Stimulated activated CD8-positive, alpha-beta memory T cell treated with anti-CD3 and anti-CD28 coated beads, Interleukin-15, amount 100 ng/mL, for 1 hour (primary cell): Measurements from ENCODE around the gene ERGIC1.
"Not testable (repeated sequence)": the region's sequence is repeated elsewhere in the genome, so short reads cannot be mapped to it uniquely, and the experiment has no call there.

Experiments used
- DNase-seq: peaks from one replicate; pipeline ENCODE4 v3.0.0-alpha.2; 2020; ENCODE audit warnings: low read depth

ERGIC1 gene

DNA sequence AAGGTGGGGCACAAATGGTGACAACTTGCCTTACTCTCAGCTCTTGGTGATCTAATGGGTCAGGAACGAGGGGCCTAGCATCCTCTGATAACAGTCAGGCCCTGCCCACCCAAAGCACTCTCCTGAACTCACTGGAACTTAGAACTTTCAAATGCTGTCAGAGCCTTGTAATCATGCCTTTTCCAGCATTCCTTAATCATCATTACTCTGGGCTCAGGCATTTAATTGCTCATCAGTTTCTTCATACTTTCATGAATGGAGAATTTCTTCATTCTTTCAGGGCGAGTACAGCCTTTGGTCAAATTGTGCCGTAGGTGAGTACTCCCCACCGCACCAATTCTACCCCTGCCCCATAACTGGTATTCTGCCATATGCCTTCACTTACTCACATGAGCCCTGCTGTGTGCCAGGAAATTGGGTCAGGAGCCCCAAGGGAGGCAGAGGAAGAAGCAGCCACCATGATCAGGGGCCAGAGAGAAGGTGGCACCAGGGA, 32.8 kb upstream of the ERGIC1 start:
- no peak for DNase-seq

DNA sequence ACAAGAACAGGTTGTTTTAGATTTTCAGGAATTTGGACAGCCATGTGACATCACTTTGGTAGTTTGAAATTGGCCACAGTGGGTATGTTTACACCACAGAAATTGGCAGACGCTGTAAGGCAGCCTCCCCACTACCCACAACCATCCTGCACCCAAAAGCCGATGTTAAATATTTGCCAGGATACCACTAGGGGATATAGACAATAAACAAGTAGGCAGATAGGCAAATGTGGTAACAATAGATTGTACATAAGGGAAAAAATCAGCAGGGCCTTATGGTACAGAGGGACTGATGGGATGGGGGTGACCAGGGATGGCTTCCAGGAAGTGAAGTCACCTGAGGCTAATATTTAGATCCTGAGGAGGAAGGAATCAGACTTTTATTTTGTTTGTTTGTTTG, 31.9 kb upstream of the ERGIC1 start:
- DNase-seq, result no peak

DNA sequence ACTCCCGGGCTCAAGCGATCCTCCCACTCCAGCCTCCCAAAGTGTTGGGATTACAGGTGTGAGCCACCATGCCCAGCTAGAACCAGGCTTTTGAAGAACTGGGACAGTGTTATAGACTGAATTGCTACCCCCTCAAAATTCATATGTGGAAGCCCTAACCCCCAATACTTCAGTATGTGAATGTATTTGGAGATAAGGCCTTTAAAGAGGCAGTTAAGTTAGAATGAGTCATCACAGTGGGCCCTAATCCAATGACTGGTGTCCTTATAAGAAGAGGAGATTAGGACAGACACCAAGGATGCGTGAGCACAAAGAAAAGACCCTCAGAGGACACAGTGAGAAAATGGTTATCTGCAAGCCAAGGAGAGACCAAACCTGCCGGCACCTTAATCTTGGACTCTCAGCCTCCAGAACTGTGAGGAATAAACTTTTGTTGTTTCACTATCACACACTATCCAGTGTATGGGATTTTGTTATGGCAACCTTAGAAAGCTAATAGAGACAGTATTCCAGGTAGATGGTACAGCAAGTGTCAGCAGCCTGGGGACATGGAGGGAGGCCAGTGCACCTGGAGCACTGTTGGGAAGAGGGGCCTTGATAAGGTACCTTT, 31.4 kb upstream of the ERGIC1 start:
- no peak for DNase-seq

- DNase-seq, result no peak
Observed at GRCh38 chr5:172805018-172805683, 28.9 kb upstream of the ERGIC1 start.

DNA sequence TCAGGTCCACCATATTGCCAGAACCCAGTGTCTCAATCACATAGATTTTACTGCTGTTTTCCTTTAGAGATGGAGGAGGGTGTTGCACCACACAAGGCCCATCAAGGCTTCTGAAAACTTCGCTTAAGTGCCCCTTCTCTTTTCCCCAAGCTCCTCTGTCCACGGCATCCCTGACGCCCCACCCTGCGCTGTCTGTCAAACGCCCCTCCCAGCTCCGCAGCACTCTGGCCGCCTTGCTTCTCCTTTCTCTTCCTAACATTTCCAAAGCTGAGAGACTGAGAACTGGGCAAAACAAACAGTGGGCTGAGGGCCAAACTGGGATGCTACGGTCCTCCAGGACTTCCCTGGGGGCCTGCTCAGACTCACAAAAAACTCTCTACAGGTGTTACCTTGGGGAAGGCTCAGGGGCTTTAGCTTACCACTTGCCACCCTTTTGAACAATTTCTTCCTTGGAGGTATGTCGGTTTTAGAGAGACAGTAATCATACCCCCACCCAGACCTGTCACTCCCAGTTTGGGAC, 28.3 kb upstream of the ERGIC1 start:
- no peak for DNase-seq

DNA sequence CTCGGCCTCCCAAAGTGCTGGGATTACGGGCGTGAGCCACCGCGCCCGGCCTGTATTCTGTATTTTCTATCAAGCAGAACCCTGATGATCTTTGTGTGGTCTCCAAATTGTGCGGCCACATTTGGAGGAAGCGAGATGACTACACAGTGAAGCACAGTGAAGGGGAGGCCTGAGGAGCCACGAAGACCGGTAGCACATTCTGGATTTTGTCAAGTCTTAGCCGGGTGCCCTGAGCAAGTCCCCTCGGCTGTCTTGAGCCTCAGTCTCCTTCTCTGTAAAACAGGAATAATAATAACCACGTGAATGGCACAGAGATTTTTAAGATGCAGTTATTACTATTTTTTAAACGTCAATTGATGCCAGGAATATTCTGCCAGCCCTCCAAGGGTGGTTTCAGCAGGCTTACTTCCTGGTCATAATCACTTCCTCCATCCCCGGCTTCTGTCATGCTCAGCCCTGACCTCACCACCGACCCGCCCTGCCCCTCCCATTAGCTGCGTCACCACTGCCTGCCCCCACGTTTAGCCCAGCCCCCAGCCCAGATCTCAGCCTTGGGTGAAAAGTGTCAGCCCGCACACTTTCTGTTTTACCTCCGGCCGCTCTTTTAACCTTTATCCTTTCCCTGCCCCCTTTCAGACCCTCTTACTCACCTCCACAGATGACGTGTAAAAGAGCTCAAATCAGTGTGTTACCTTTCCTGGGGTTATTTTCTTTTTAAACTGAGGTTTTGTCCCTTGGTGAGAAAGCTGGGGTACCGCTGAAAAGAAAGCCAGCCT, 27.0 kb upstream of the ERGIC1 start:
- DNase-seq, result peak; percentile 74

DNA sequence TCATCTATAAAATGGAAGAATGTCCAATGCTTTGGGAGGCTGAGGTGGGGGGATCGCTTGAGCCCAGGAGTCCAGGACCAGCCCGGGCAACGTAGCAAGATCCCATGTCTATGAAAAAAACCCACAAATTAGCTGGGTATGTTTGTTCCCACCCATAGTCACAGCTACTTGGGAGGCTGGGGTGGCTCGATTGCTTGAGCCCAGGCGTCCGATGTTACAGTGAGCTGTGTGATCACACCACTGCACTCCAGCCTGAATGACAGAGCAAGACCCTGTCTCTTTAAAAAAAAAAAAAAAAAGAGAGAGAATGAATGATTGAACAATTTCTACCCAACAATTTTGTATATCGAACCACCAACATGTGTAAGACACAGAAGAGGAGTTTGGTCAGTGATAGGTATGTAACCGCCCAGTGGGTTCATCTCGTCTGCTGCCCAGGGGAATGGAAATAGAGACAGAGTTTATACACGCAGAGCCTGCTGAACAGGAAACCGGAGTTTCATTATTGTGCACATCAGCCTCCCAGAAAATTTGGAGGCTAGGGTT, 26.2 kb upstream of the ERGIC1 start:
- DNase-seq, result no peak

GRCh38 chr5:172809774-172810173, 24.3 kb upstream of the ERGIC1 start:
- DNase-seq, result no peak

DNA sequence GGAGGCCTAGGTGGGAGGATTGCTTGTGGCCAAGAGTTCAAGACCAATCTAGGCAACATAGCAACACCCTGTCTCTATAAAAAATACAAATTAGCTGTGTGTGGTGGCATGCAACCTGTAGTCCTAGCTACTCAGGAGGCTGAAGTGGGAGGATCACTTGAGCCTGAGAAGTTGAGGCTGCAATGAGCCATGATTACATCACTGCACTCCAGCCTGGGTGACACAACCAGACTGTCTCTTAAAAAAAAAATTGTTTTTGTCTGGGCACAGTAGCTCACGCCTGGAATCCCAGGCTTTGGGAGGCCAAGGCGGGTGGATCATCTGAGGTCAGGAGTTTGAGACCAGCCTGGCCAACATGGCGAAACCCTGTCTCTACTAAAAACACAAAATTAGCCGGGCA, 23.1 kb upstream of the ERGIC1 start:
- not testable (repeated sequence) for DNase-seq

DNA sequence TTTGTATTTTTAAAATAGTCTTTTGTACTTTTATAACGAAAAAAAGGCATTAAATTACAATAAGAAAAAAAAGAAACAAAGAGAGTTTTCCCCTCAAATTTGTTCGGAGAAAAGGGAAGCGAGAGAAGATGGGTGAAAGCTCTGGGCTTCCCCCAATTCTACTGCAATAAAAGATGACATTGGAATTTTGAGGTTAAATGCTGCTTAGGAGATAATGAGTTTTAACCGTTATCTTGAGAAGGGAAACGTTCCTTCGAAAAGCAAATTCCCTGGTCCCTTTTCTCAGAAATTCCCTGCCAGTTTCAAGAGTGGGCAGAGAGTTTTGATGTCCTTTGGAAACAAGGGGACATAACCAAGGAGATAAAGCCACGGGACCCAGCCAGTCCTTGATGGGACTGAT, 18.4 kb upstream of the ERGIC1 start:
- no peak for DNase-seq

GRCh38 chr5:172816925-172817562, 17.0 kb upstream of the ERGIC1 start:
- no peak for DNase-seq

DNA sequence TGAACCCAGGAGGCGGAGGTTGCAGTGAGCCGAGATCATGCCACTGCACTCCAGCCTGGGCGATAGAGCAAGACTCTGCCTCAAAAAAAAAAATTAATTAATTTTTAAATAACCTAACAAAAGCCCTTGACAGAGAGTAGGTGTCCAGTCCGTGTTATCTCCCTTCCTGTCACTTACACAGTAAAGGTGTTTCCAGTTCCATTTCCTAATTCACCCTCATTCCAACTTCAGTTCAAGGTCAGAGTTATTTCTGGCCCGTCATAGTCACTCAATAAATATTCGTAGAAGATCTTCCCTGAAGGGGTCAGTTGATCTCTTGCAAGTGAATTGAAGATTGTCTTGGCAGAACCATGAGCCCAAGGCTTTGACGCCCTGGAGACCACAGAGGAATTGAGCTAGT, 16.4 kb upstream of the ERGIC1 start:
- DNase-seq, result no peak

GRCh38 chr5:172818081-172818480, 16.0 kb upstream of the ERGIC1 start:
- DNase-seq, result no peak

- DNase-seq, result no peak
Observed at GRCh38 chr5:172819569-172819968, 14.5 kb upstream of the ERGIC1 start.

GRCh38 chr5:172820046-172820767, 13.8 kb upstream of the ERGIC1 start:
- DNase-seq, result no peak

DNA sequence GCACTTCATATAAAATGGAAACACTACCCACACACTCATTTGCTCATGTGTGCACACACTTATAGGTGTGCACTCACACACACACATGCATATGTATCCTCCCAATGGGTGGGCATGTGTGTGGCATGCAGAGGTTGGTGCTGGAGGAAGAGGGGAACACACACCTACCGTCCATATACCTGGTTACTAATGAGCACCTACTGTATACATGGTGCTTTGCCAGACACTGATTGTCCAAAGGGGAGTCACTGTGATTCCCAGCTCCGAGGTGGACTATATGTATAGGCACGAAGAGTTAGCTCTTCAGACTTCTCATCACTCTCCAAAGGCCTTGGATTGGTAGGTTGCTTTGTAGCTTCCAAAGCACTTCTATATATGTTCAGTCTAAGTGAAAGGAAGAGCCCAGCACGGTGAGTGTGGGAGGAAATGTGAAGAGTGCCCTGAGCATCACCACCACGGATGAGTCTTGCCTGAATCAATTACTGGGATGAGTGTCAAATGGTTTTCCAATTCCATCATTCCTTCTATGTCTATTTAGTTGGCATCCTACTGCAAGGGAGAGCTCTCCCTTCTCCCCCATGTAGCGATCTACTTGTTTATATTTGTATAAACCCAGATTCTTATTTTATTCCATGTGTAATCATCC, 12.6 kb upstream of the ERGIC1 start:
- no peak for DNase-seq

DNA sequence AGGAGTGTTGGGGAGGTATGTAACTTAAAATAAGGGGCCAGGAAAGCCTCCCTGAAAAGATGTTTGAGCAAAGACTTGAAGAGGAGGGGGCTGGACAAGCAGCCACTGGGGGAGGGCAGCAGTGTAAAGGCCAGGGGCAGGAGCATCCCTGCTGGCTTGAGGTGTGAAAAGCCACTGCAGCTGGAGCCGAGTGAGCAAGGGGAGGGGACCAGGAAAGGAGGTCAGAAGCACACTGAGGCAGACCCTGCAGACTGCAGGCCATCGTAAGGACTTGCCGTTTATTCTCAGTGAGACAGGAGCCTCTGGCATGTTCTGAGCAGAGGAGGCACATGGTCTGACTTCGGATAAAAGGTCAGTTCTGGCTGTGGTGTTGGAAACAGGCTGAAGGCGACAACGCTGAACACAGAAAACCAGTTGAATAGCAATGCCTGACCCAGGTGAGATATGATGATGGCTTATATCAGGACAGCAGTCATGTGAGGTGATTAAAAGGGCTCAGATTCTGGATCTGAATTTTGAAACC, 10.2 kb upstream of the ERGIC1 start:
- DNase-seq, result no peak

DNA sequence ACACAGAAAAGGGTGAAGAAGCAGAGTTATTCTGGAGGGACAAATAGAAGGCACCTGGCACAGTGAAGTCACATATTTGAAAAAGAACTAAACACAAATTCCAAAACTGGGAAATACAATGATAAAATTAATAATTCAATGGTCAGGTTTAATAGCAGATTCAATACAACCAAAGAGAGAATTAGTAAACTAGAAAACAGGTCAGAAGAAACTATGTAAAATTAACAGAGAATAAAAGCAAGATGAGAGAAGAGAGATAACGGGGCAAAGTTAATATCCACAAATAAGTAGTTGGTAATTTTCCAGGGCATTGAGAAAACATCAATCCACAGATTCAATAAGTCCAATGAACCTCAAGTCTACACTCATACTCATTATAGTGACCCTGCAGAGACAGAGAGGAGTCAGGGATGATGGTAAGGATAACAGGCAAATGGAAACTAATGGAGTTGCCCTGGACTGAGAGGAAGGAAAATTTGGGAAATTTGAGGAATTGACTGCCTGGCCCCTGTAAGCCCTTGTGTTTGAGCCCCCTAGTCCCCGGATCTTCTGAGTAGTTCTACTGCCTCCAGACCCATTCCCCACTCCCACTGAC, 8.3 kb upstream of the ERGIC1 start:
- no peak for DNase-seq

- DNase-seq, result no peak
Observed at GRCh38 chr5:172827841-172828240, 6.2 kb upstream of the ERGIC1 start.

DNA sequence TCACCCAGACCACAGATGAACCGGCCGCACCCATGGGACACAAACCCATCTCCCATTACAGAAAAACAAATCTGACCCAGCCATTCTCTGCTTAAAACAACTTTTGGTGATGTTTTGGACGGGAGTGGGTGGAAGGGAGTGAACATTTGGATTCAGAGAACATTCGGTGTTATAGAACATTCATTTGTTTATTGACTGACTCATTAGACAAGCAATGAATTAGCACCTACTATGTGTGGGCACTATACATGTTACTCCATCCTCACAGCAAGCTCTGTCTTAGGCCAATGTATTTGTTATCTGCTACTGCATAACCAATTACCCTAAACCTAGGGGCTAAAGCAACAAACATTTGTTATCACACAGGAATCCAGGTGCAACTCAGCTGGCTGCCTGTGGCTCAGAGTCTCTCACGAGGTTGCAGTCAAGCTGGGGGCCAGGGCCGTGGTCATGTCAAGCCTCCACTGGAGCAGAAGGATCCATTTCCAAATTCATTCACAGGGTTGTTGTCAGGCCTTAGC, 5.1 kb upstream of the ERGIC1 start:
- no peak for DNase-seq
